Embryonic facial prominence (tissue), 1 donor: ENCODE measurements around the gene EGFL7.
"Not testable (repeated sequence)": the region's sequence is repeated elsewhere in the genome, so short reads cannot be mapped to it uniquely, and the experiment has no call there.

Experiments used
- DNase-seq: peaks from one replicate; pipeline ENCODE4 v3.0.0-alpha.2; 2016; ENCODE audit errors: extremely low spot score

Gene EGFL7

GRCh38 chr9:136697821-136698526 is 35.3 kb downstream of the EGFL7 start:
- DNase-seq: no peak

- DNase-seq: no peak
Measured at GRCh38 chr9:136698635-136699246, 36.0 kb downstream of the EGFL7 start.

GRCh38 chr9:136700304-136700703 is 37.6 kb downstream of the EGFL7 start:
- DNase-seq: no peak

GRCh38 chr9:136700959-136701667 is 38.4 kb downstream of the EGFL7 start:
- DNase-seq: no peak

GRCh38 chr9:136701668-136702053 is 38.9 kb downstream of the EGFL7 start:
- DNase-seq: no peak

GRCh38 chr9:136703276-136703860 is 40.7 kb downstream of the EGFL7 start:
- DNase-seq: no peak

GRCh38 chr9:136704741-136705140 is 42.0 kb downstream of the EGFL7 start:
- DNase-seq: not testable (repeated sequence)

- no peak for DNase-seq
Measured at GRCh38 chr9:136705564-136705963, 42.8 kb downstream of the EGFL7 start.

GRCh38 chr9:136707011-136707410 is 44.3 kb downstream of the EGFL7 start:
- DNase-seq: no peak

- DNase-seq: no peak
Measured at GRCh38 chr9:136707849-136708517, 45.3 kb downstream of the EGFL7 start.

- no peak for DNase-seq
Measured at GRCh38 chr9:136709454-136710109, 46.9 kb downstream of the EGFL7 start.

GRCh38 chr9:136710543-136710942 is 47.8 kb downstream of the EGFL7 start:
- no peak for DNase-seq

GRCh38 chr9:136711219-136711648 is 48.5 kb downstream of the EGFL7 start:
- DNase-seq: not testable (repeated sequence)

- no peak for DNase-seq
Measured at GRCh38 chr9:136711751-136712689, 49.3 kb downstream of the EGFL7 start, which contains the start of gene DIPK1B. Gene DIPK1B (plus strand): TSS chr9:136712572. CDS start chr9:136712666, 94 bp downstream.

- no peak for DNase-seq
Measured at GRCh38 chr9:136712690-136713544, 50.2 kb downstream of the EGFL7 start.

GRCh38 chr9:136713550-136713949 is 50.8 kb downstream of the EGFL7 start:
- DNase-seq: no peak

GRCh38 chr9:136714096-136714892 is 51.6 kb downstream of the EGFL7 start:
- no peak for DNase-seq

GRCh38 chr9:136714893-136715274 is 52.2 kb downstream of the EGFL7 start:
- DNase-seq: no peak
